SK-N-SH (cell line): ENCODE measurements around the gene TFG. TPM values are rescaled to one million over a fixed set of nuclear protein-coding genes. Genes with fewer than 3 reads are reported as not detected.

ENCODE experiments used
- CTCF ChIA-PET: fragments of 300-600, 350-600 bp; formaldehyde crosslinking; extraction: SDS; loops from one replicate; lab custom pipeline; 2021; lab: Yijun Ruan, JAX
- POLR2A ChIA-PET: fragments of 350-600 bp; sonication (Branson Sonifier 250); formaldehyde crosslinking; extraction: SDS; loops from one replicate; lab custom pipeline; 2020; ENCODE audit warnings: antibody characterized with exemption, inconsistent platforms; lab: Yijun Ruan, JAX
- DNase-seq: peaks from one replicate; pipeline ENCODE4 v3.0.0; 2012
- H2AFZ ChIP-seq: fragments of 200-600 bp; sonication (generic); 2 replicates; pipeline ENCODE4 v1.8.1; 2016; ENCODE audit warnings: antibody characterized with exemption, mild to moderate bottlenecking, low read depth
- H3F3A ChIP-seq: fragments of 200-600 bp; sonication (generic); replicated peaks from 2 replicates; pipeline ENCODE3; 2016; ENCODE audit warnings: antibody characterized with exemption, mild to moderate bottlenecking; ENCODE audit not compliant: insufficient read depth
- H3K27ac ChIP-seq, 2 experiments: fragments of 200-500 bp in 1 of 2; fragments of 200-600 bp in 1 of 2; sonication (Bioruptor generic) in 1 of 2; sonication (generic), shearing (Covaris generic) in 1 of 2; 2 replicates each; pipeline versions ENCODE4 v1.5.1 to v1.6.1; 2014 to 2016; ENCODE audit warnings: low read depth in 2 of 2, inconsistent platforms in 1 of 2, low read length in 1 of 2, mild to moderate bottlenecking in 1 of 2, mixed read lengths in 1 of 2
- H3K27me3 ChIP-seq: fragments of 200-600 bp; sonication (generic), shearing (Covaris generic); 2 replicates; pipeline ENCODE4 v1.6.1; 2016; ENCODE audit warnings: mixed run types; ENCODE audit not compliant: insufficient read depth
- H3K36me3 ChIP-seq, 2 experiments: fragments of 200-500 bp in 1 of 2; fragments of 200-600 bp in 1 of 2; sonication (Bioruptor generic) in 1 of 2; sonication (generic) in 1 of 2; replicated peaks in 1 of 2; 2 replicates each; pipeline versions ENCODE3 to v1.5.1; 2014 to 2016; ENCODE audit warnings: low read length in 1 of 2, mild to moderate bottlenecking in 1 of 2; ENCODE audit not compliant: insufficient read depth in 2 of 2, control insufficient read depth in 1 of 2
- H3K4me1 ChIP-seq, 2 experiments: fragments of 200-500 bp in 1 of 2; fragments of 200-600 bp in 1 of 2; sonication (Bioruptor generic) in 1 of 2; sonication (generic), shearing (Covaris generic) in 1 of 2; 2 replicates each; pipeline versions ENCODE4 v1.5.1 to v1.6.1; 2014 to 2016; ENCODE audit warnings: low read depth in 1 of 2, low read length in 1 of 2, mixed run types in 1 of 2; ENCODE audit not compliant: insufficient read depth in 2 of 2, control insufficient read depth in 1 of 2
- H3K4me2 ChIP-seq: fragments of 200-600 bp; sonication (generic), shearing (Covaris generic); 2 replicates; pipeline ENCODE4 v1.6.1; 2017; ENCODE audit warnings: mixed run types
- H3K4me3 ChIP-seq, 2 experiments: fragments of 200-500 bp in 1 of 2; fragments of 200-600 bp in 1 of 2; sonication (Bioruptor generic) in 1 of 2; sonication (generic), shearing (Covaris generic) in 1 of 2; 2 replicates each; pipeline versions ENCODE4 v1.5.1 to v1.8.1; 2014 to 2016; ENCODE audit warnings: low read depth in 2 of 2, inconsistent platforms in 1 of 2, low read length in 1 of 2, mild to moderate bottlenecking in 1 of 2, mixed read lengths in 1 of 2, moderate library complexity in 1 of 2
- H3K79me2 ChIP-seq: fragments of 200-600 bp; sonication (generic); 2 replicates; pipeline ENCODE4 v1.8.1; 2017; ENCODE audit warnings: mild to moderate bottlenecking; ENCODE audit not compliant: insufficient read depth
- H3K9ac ChIP-seq: fragments of 200-600 bp; sonication (generic); 2 replicates; pipeline ENCODE4 v1.6.1; 2017; ENCODE audit warnings: mixed run types
- H3K9me2 ChIP-seq: fragments of 200-600 bp; sonication (generic); 2 replicates; pipeline ENCODE4 v1.6.1; 2017; ENCODE audit warnings: mixed run types
- H3K9me3 ChIP-seq: fragments of 200-600 bp; sonication (generic); 2 replicates; pipeline ENCODE4 v1.6.1; 2017; ENCODE audit warnings: mixed run types, mild to moderate bottlenecking, moderate library complexity
- H4K20me1 ChIP-seq: fragments of 200-600 bp; sonication (generic); 2 replicates; pipeline ENCODE4 v1.6.1; 2017; ENCODE audit warnings: mild to moderate bottlenecking, mixed run types; ENCODE audit not compliant: insufficient read depth
- EZH2phosphoT487 ChIP-seq: fragments of 200-600 bp; sonication (generic); IDR thresholded peaks from 2 replicates; pipeline ENCODE4 v1.6.1; 2017; ENCODE audit warnings: low read depth, mixed run types, mild to moderate bottlenecking, antibody characterized with exemption, moderate library complexity, borderline replicate concordance
- FOXJ3 ChIP-seq: sonication (generic); formaldehyde crosslinking; IDR thresholded peaks from 2 replicates; pipeline ENCODE4 v1.5.1; 2020; ENCODE audit warnings: mild to moderate bottlenecking, missing genetic modification reagents
- IRF3 ChIP-seq: fragments of 150-350 bp; IDR thresholded peaks from 2 replicates; pipeline ENCODE4 v1.6.1; 2016; ENCODE audit warnings: mild to moderate bottlenecking, low read depth, low read length
- JUND ChIP-seq: IDR thresholded peaks from 2 replicates; pipeline ENCODE4 v1.4.0; 2012
- MEF2A ChIP-seq: IDR thresholded peaks from 2 replicates; pipeline ENCODE4 v1.4.0; 2012; ENCODE audit warnings: low read depth, borderline replicate concordance
- MXI1 ChIP-seq: IDR thresholded peaks from 2 replicates; pipeline ENCODE4 v1.6.1; 2012; ENCODE audit warnings: mild to moderate bottlenecking, low read depth, low read length, improper control_type of control experiment
- PBX3 ChIP-seq: IDR thresholded peaks from 2 replicates; pipeline ENCODE4; 2012
- SIN3A ChIP-seq: IDR thresholded peaks from 2 replicates; pipeline ENCODE4 v1.6.1; 2012; ENCODE audit warnings: low read depth, mild to moderate bottlenecking, low read length, moderate library complexity, borderline replicate concordance
- SMC3 ChIP-seq: IDR thresholded peaks from 2 replicates; pipeline ENCODE4 v1.6.1; 2012; ENCODE audit warnings: low read depth, low read length, improper control_type of control experiment
- TAF1 ChIP-seq: IDR thresholded peaks from 2 replicates; pipeline ENCODE4 v1.6.1; 2012; ENCODE audit warnings: low read depth, mild to moderate bottlenecking, low read length, moderate library complexity, borderline replicate concordance
- TCF12 ChIP-seq: IDR thresholded peaks from 2 replicates; pipeline ENCODE4 v1.4.0; 2012
- TEAD4 ChIP-seq: IDR thresholded peaks from 2 replicates; pipeline ENCODE4 v1.4.0; 2012; ENCODE audit warnings: mild to moderate bottlenecking, borderline replicate concordance; ENCODE audit not compliant: insufficient read depth
- USF2 ChIP-seq: fragments of 150-350 bp; IDR thresholded peaks from 2 replicates; pipeline ENCODE4 v1.6.1; 2017; ENCODE audit warnings: antibody characterized with exemption, low read length, low read depth, borderline replicate concordance
- ZBTB33 ChIP-seq: IDR thresholded peaks from 2 replicates; pipeline ENCODE4 v1.4.0; 2012; ENCODE audit warnings: low read depth, borderline replicate concordance
- WGBS: methylation state at CpG from one replicate; pipeline ENCODE4 v1.1.6; 2017; ENCODE audit warnings: low lambda C conversion rate; 5-methylcytosine and 5-hydroxymethylcytosine counted together
- polyA plus RNA-seq, 3 experiments: library from polyadenylated mRNA; depleted of rRNA; stranded (reverse); fragments of >200 nt; gene quantifications; 2 replicates each; pipeline ENCODE4 v1.2.3, GENCODE V29; 2012

TFG gene
- polyA plus RNA-seq, 1 of the 3 experiments (the other 2 are of a cell fraction) = 83.1 TPM

- Histone ChIP-seq H3K9ac (no peak overlapping the region), H3K79me2 (no peaks in the 10 kb centered on the region), H3K9me3 (no peaks in the 10 kb centered on the region), H3K27me3 (no peaks in the 10 kb centered on the region), H4K20me1 (no peaks in the 10 kb centered on the region), H2AFZ (no peak overlapping the region), H3K36me3 (no peaks in the 10 kb centered on the region), H3K27ac (no peak overlapping the region), H3F3A (no peaks in the 10 kb centered on the region), H3K4me1 (peaks cover 0 to 4% of the 10 kb centered on the region in 2 experiments; a peak in 1 of 4 replicates), H3K4me3 (no peak overlapping the region), H3K9me2 (no peaks in the 10 kb centered on the region), H3K4me2 (no peak overlapping the region)
- ChIA-PET CTCF (no interaction called here), POLR2A (no interaction called here)
- TF ChIP-seq PBX3 (peak; percentile 30; the same call in 1 of the 2 replicates), MXI1 (no peak), SIN3A (no peak), TEAD4 (no peak), EZH2phosphoT487 (no peak), MEF2A (no peak), JUND (no peak), TCF12 (peak; percentile 63), SMC3 (no peak), IRF3 (no peak), TAF1 (no peak), FOXJ3 (CRISPR knock-in tag) (no peak), ZBTB33 (no peak), USF2 (no peak)
- WGBS = 68% methylated on average over 2 of the region's 2 CpGs
- no peak for DNase-seq
Measured at GRCh38 chr3:100662113-100662823, 47.0 kb upstream of the TFG start.
